ENCODE measurements around the gene CREB5.

GRCh38 chr7:28459306-28459705 lies 47.0 kb downstream of the CREB5 start:
- no peak for TF ChIP-seq POLR2A (IDR thresholded peaks at IDR 0.05)
- no peak for TF ChIP-seq CTCF (IDR thresholded peaks at IDR 0.05)
